Measurements from ENCODE around the gene MIEF2. TPM values are rescaled to one million over a fixed set of nuclear protein-coding genes. Genes with fewer than 3 reads are reported as not detected.
A peak's percentile ranks its signal among the peaks of the same experiment; 100 is the strongest.

MIEF2 gene
- total and polyA plus RNA-seq, 10 of the 15 experiments (the other 5 are each of a cell fraction or from before 2014, with no cell fraction given): 0.16 to 9.2 (median 4.1) TPM

GRCh38 chr17:18259621-18260331 is 686 bp upstream of the MIEF2 start:
- WGBS (ENCODE audit: insufficient coverage, insufficient replicate concordance, low lambda C conversion rate, missing lambda C conversion rate): 59% methylated on average over 21 of the region's 22 CpGs
- no peak for TF ChIP-seq CREM (IDR thresholded peaks at IDR 0.05; ENCODE audit: low read depth)
- TF ChIP-seq ELK1 (IDR thresholded peaks at IDR 0.05; ENCODE audit: low read depth, low read length): no peak
- TF ChIP-seq POLR2A (IDR thresholded peaks at IDR 0.05; ENCODE audit: low read depth, low read length): no peak
- no peak for TF ChIP-seq FOXK2 (IDR thresholded peaks at IDR 0.05)
- no peak for TF ChIP-seq BCLAF1 (IDR thresholded peaks at IDR 0.05)
- no peak for TF ChIP-seq ZBTB4 (CRISPR knock-in tag; IDR thresholded peaks at IDR 0.05)
- TF ChIP-seq NR2F1 (conservative IDR thresholded peaks at IDR 0.05): no peak
- no peak for TF ChIP-seq KAT2A (conservative IDR thresholded peaks at IDR 0.05; ENCODE audit: control insufficient read depth, low read depth, low read length)
- no peak for TF ChIP-seq POLR2AphosphoS5 (IDR thresholded peaks at IDR 0.05; ENCODE audit: low read length)
- no peak for TF ChIP-seq NFYA (IDR thresholded peaks at IDR 0.05; ENCODE audit: borderline replicate concordance, low read depth, low read length)
- no peak for TF ChIP-seq RELA (IDR thresholded peaks at IDR 0.05; ENCODE audit: borderline replicate concordance, partially characterized antibody)
- no peak for TF ChIP-seq ZSCAN29 (IDR thresholded peaks at IDR 0.05)
- TF ChIP-seq NR2C2 (IDR thresholded peaks at IDR 0.05; ENCODE audit: borderline replicate concordance, control insufficient read depth, insufficient read length, low read depth): no peak
- peak overlapping the region; percentile 82; the same call in 1 of the 2 replicates for H3K27ac ChIP-seq (ENCODE audit: control insufficient read depth, insufficient read depth)
- FAIRE-seq (no peak), DNase-seq (ENCODE audit: low read depth, low spot score) (no peak), ATAC-seq (no peak)
- peak overlapping the region; percentile 94 for H3K4me2 ChIP-seq (ENCODE audit: control insufficient read depth, insufficient read depth)
- ChIA-PET CTCF (no interaction called here), SMC1A (ENCODE audit: uncharacterized antibody, unreplicated experiment) (interaction anchor here (0.9 kb wide), 1 partner anchor 77 kb away, joined by 3 read pairs; no protein-coding TSS in a partner anchor), RAD21 (ENCODE audit: unreplicated experiment) (no interaction called here), POLR2A (interaction anchor here (0.9 to 1.7 kb wide), 2 partner anchors 35 to 55 kb away, joined by 4 to 5 read pairs; partner anchors contain the start of genes LLGL1, SMCR8 and TOP3A)
- H4K20me1 ChIP-seq (ENCODE audit: control insufficient read depth, insufficient read depth): no peaks in the 10 kb centered on the region
- H3K27me3 ChIP-seq (replicated peaks in 1 of 2; ENCODE audit: control insufficient read depth in 2 of 2, insufficient read depth in 2 of 2, low read length in 1 of 2): no peaks in the 10 kb centered on the region
- peak overlapping the region; percentile 96 for H2AFZ ChIP-seq (ENCODE audit: control insufficient read depth, low read depth, low read length)
- BruUV-seq (replicated peaks): no TSS peak
- in situ Hi-C loops (cut with MboI) (no loop called here), intact Hi-C loops (cut with micrococcal nuclease; ENCODE audit: unreplicated experiment) (loop anchor here (2.0 kb wide), 2 partner anchors 33 to 55 kb away; partner anchors contain the start of genes SMCR8 and TOP3A)
- peaks cover 4 to 5% of the 10 kb centered on the region in 2 experiments; a peak in 3 of 4 replicates for H3K36me3 ChIP-seq (ENCODE audit: control insufficient read depth in 2 of 2, insufficient read depth in 2 of 2, low read length in 1 of 2)
- H3K9ac ChIP-seq (ENCODE audit: control insufficient read depth, insufficient read depth, low read length): peak overlapping the region; percentile 79; the same call in 1 of the 2 replicates
- H3K4me3 ChIP-seq: peak overlapping the region; percentile 91; the same call in 1 of the 2 replicates
- H3K4me1 ChIP-seq (ENCODE audit: control insufficient read depth, insufficient read depth, low read length): peaks cover 21% of the 10 kb centered on the region
- H3K79me2 ChIP-seq (ENCODE audit: control insufficient read depth, insufficient read depth, low read length): peaks cover 14% of the 10 kb centered on the region
- H3K9me3 ChIP-seq (replicated peaks; ENCODE audit: control insufficient read depth, insufficient read depth, low read length): no peaks in the 10 kb centered on the region

Measured in GM12878 (cell line).